ENCODE data around the gene FNDC5.

- TF ChIP-seq MAX (IDR thresholded peaks at IDR 0.05) (no peak), KDM1A (IDR thresholded peaks at IDR 0.05; ENCODE audit: low read depth) (no peak), USF2 (IDR thresholded peaks at IDR 0.05) (no peak), EP300 (IDR thresholded peaks at IDR 0.05) (no peak), REST (IDR thresholded peaks at IDR 0.05) (no peak), CHD4 (IDR thresholded peaks at IDR 0.05; ENCODE audit: borderline replicate concordance) (no peak), CEBPB (IDR thresholded peaks at IDR 0.05) (no peak)
- TF ChIP-seq, protein P1, sequence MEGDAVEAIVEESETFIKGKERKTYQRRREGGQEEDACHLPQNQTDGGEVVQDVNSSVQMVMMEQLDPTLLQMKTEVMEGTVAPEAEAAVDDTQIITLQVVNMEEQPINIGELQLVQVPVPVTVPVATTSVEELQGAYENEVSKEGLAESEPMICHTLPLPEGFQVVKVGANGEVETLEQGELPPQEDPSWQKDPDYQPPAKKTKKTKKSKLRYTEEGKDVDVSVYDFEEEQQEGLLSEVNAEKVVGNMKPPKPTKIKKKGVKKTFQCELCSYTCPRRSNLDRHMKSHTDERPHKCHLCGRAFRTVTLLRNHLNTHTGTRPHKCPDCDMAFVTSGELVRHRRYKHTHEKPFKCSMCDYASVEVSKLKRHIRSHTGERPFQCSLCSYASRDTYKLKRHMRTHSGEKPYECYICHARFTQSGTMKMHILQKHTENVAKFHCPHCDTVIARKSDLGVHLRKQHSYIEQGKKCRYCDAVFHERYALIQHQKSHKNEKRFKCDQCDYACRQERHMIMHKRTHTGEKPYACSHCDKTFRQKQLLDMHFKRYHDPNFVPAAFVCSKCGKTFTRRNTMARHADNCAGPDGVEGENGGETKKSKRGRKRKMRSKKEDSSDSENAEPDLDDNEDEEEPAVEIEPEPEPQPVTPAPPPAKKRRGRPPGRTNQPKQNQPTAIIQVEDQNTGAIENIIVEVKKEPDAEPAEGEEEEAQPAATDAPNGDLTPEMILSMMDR (IDR thresholded peaks at IDR 0.05) = no peak
Observed at GRCh38 chr1:32917521-32917920, 46.8 kb upstream of the FNDC5 start.
